BLaER1 (cell line): ENCODE measurements around the gene ACOXL.

Source experiments
- H3K27ac ChIP-seq: shearing (Covaris generic); formaldehyde crosslinking; 2 replicates; pipeline ENCODE4 v1.8.1; 2022
- H3K27me3 ChIP-seq: shearing (Covaris generic); formaldehyde crosslinking; 2 replicates; pipeline ENCODE4 v1.8.1; 2022
- H3K36me3 ChIP-seq: shearing (Covaris generic); formaldehyde crosslinking; 2 replicates; pipeline ENCODE4 v1.8.1; 2022
- H3K4me1 ChIP-seq: shearing (Covaris generic); formaldehyde crosslinking; 2 replicates; pipeline ENCODE4 v1.8.1; 2022
- H3K4me2 ChIP-seq: shearing (Covaris generic); formaldehyde crosslinking; 2 replicates; pipeline ENCODE4 v1.8.1; 2022
- H3K4me3 ChIP-seq: shearing (Covaris generic); formaldehyde crosslinking; 2 replicates; pipeline ENCODE4 v1.8.1; 2022
- H3K9ac ChIP-seq: shearing (Covaris generic); formaldehyde crosslinking; 2 replicates; pipeline ENCODE4 v1.8.1; 2022
- H3K9me3 ChIP-seq: shearing (Covaris generic); formaldehyde crosslinking; 2 replicates; pipeline ENCODE4 v1.8.1; 2022
- H4K20me1 ChIP-seq: shearing (Covaris generic); formaldehyde crosslinking; 2 replicates; pipeline ENCODE4 v1.8.1; 2022
- Cebpa-rat ChIP-seq: shearing (Covaris generic); IDR thresholded peaks from 2 replicates; pipeline ENCODE4 v1.8.1; 2022

The ACOXL gene

GRCh38 chr2:110702514-110703380, 29.6 kb upstream of the ACOXL start:
- Histone ChIP-seq H3K4me1 (no peaks in the 10 kb centered on the region), H3K36me3 (no peaks in the 10 kb centered on the region), H3K9ac (no peak overlapping the region), H3K9me3 (no peaks in the 10 kb centered on the region), H3K4me3 (no peak overlapping the region), H3K27ac (no peak overlapping the region), H4K20me1 (no peaks in the 10 kb centered on the region), H3K4me2 (no peak overlapping the region), H3K27me3 (no peaks in the 10 kb centered on the region)
- no peak for TF ChIP-seq Cebpa-rat

GRCh38 chr2:110707386-110707965, 24.9 kb upstream of the ACOXL start:
- no peak for TF ChIP-seq Cebpa-rat
- H3K27me3 ChIP-seq = no peaks in the 10 kb centered on the region

GRCh38 chr2:110708455-110708854, 23.9 kb upstream of the ACOXL start:
- no peak overlapping the region for H3K9ac ChIP-seq
- no peak overlapping the region for H3K27ac ChIP-seq
- no peak for TF ChIP-seq Cebpa-rat
- no peaks in the 10 kb centered on the region for H3K27me3 ChIP-seq
- H4K20me1 ChIP-seq = no peaks in the 10 kb centered on the region
- H3K4me2 ChIP-seq = no peak overlapping the region
- no peaks in the 10 kb centered on the region for H3K9me3 ChIP-seq
- H3K4me1 ChIP-seq = no peaks in the 10 kb centered on the region
- no peak overlapping the region for H3K4me3 ChIP-seq
- H3K36me3 ChIP-seq = no peaks in the 10 kb centered on the region

More at GRCh38 chr2:110707386-110707965, 24.9 kb upstream of the ACOXL start:
- H3K36me3 ChIP-seq = no peaks in the 10 kb centered on the region
- no peak overlapping the region for H3K27ac ChIP-seq
- H3K9me3 ChIP-seq = no peaks in the 10 kb centered on the region
- H4K20me1 ChIP-seq = no peaks in the 10 kb centered on the region
- H3K4me2 ChIP-seq = no peak overlapping the region
- H3K4me1 ChIP-seq = no peaks in the 10 kb centered on the region
- H3K9ac ChIP-seq = no peak overlapping the region
- no peak overlapping the region for H3K4me3 ChIP-seq

GRCh38 chr2:110712737-110713136, 19.6 kb upstream of the ACOXL start:
- H3K4me3 ChIP-seq = no peak overlapping the region
- no peak overlapping the region for H3K4me2 ChIP-seq
- no peak for TF ChIP-seq Cebpa-rat
- no peaks in the 10 kb centered on the region for H3K36me3 ChIP-seq
- H3K9me3 ChIP-seq = no peaks in the 10 kb centered on the region
- no peak overlapping the region for H3K27ac ChIP-seq
- H3K27me3 ChIP-seq = no peaks in the 10 kb centered on the region
- H3K9ac ChIP-seq = no peak overlapping the region
- H4K20me1 ChIP-seq = no peaks in the 10 kb centered on the region
- peaks cover 9% of the 10 kb centered on the region for H3K4me1 ChIP-seq

GRCh38 chr2:110713513-110714362, 18.6 kb upstream of the ACOXL start:
- no peaks in the 10 kb centered on the region for H4K20me1 ChIP-seq
- H3K27ac ChIP-seq = no peak overlapping the region
- no peaks in the 10 kb centered on the region for H3K27me3 ChIP-seq
- no peaks in the 10 kb centered on the region for H3K9me3 ChIP-seq
- H3K4me3 ChIP-seq = no peak overlapping the region
- no peak overlapping the region for H3K9ac ChIP-seq
- no peak overlapping the region for H3K4me2 ChIP-seq
- peaks cover 9% of the 10 kb centered on the region for H3K4me1 ChIP-seq
- TF ChIP-seq Cebpa-rat = no peak
- no peaks in the 10 kb centered on the region for H3K36me3 ChIP-seq

- no peak overlapping the region for H3K4me2 ChIP-seq
- no peak overlapping the region for H3K27ac ChIP-seq
- peaks cover 9% of the 10 kb centered on the region for H3K4me1 ChIP-seq
- H4K20me1 ChIP-seq = no peaks in the 10 kb centered on the region
- no peak for TF ChIP-seq Cebpa-rat
- H3K9me3 ChIP-seq = no peaks in the 10 kb centered on the region
- H3K9ac ChIP-seq = no peak overlapping the region
- H3K4me3 ChIP-seq = no peak overlapping the region
- H3K36me3 ChIP-seq = no peaks in the 10 kb centered on the region
- H3K27me3 ChIP-seq = no peaks in the 10 kb centered on the region
These were observed 17.7 kb upstream of the ACOXL start for GRCh38 chr2:110714452-110715224.

GRCh38 chr2:110716959-110717645, 15.3 kb upstream of the ACOXL start:
- Histone ChIP-seq H4K20me1 (no peaks in the 10 kb centered on the region), H3K4me1 (peaks cover 9% of the 10 kb centered on the region), H3K36me3 (no peaks in the 10 kb centered on the region), H3K9ac (no peak overlapping the region), H3K27ac (no peak overlapping the region), H3K27me3 (no peaks in the 10 kb centered on the region), H3K4me3 (no peak overlapping the region), H3K9me3 (no peaks in the 10 kb centered on the region), H3K4me2 (peak overlapping the region; percentile 1; the same call in 1 of the 2 replicates)
- TF ChIP-seq Cebpa-rat = no peak

- Histone ChIP-seq H3K4me3 (no peak overlapping the region), H3K27ac (no peak overlapping the region), H3K4me2 (no peak overlapping the region), H3K9me3 (no peaks in the 10 kb centered on the region), H3K36me3 (no peaks in the 10 kb centered on the region), H3K4me1 (peaks cover 9% of the 10 kb centered on the region), H3K9ac (no peak overlapping the region), H3K27me3 (no peaks in the 10 kb centered on the region), H4K20me1 (no peaks in the 10 kb centered on the region)
- no peak for TF ChIP-seq Cebpa-rat
These were observed 14.6 kb upstream of the ACOXL start for GRCh38 chr2:110717734-110718133.

- H3K36me3 ChIP-seq = no peaks in the 10 kb centered on the region
- H3K4me3 ChIP-seq = no peak overlapping the region
- H3K4me1 ChIP-seq = peaks cover 9% of the 10 kb centered on the region
- no peak overlapping the region for H3K4me2 ChIP-seq
- H3K27ac ChIP-seq = no peak overlapping the region
- H3K9ac ChIP-seq = no peak overlapping the region
- H4K20me1 ChIP-seq = no peaks in the 10 kb centered on the region
- no peak for TF ChIP-seq Cebpa-rat
- no peaks in the 10 kb centered on the region for H3K27me3 ChIP-seq
- no peaks in the 10 kb centered on the region for H3K9me3 ChIP-seq
These were observed 14.0 kb upstream of the ACOXL start for GRCh38 chr2:110718382-110718781.
